GM21529 (cell line): ENCODE measurements around the gene ZBTB7C.

Experiments
- ATAC-seq: cut with Tn5 transposase; IDR thresholded peaks from one replicate; pipeline ENCODE4 v1.9.1; 2021; ENCODE audit not compliant: unreplicated experiment

Gene ZBTB7C

DNA sequence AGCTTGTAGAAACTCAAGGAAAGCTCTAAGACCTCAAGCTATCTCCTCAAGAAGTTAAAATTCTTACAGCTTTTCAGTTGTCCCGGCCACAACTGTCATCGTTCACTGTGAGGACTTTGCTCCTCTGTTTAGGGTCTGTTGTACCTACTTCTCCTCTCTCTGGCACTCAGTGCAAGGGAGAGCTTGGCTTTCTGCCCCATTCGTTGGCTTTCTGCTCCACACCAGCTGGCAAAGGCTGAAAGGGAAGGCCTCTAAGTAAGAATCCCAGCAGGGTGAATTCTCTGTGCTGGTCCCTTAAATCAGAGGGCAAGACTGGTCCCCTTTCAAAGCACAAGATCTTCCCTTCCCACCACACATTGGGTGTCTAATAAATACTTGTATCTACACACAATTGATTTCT lies 17.3 kb downstream of the ZBTB7C start:
- ATAC-seq, result no peak

DNA sequence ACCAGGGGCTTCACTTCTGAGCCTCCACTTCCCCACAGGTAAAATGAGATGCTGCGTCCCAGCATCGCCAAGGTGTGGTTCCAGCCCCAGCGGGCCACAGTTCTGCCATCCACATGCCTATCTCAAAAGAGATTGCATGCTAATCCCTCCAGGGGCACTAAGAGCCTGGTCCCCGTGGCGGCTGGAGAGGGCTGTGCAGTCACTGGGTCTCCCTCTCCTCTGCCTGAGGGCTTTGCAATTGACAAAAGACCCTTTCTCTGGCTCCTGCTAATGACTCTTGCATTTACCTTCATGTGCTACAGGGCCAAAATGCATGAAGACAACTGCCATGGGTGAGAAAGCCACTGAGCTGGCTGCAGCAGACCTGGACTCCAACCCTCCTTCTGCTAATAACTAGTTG lies 18.5 kb downstream of the ZBTB7C start:
- ATAC-seq, result no peak

DNA sequence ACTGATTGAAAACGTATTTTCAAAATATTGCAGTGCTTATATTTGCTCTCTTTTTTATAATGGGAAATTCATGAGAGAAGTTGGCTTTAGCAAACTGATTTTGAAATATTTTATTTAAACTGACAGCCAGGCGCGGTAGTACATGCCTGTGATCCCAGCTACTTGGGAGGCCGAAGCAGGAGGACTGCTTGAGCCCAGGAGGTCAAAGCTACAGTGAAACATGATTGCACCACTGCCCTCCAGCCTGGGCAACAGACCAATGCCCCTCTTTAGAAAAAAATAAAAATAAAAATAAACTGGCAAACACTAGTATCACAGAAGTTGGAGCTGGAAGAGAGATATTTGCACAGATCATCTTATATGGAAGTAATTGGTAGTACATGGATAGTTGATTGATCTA lies 20.7 kb downstream of the ZBTB7C start:
- ATAC-seq, result no peak

DNA sequence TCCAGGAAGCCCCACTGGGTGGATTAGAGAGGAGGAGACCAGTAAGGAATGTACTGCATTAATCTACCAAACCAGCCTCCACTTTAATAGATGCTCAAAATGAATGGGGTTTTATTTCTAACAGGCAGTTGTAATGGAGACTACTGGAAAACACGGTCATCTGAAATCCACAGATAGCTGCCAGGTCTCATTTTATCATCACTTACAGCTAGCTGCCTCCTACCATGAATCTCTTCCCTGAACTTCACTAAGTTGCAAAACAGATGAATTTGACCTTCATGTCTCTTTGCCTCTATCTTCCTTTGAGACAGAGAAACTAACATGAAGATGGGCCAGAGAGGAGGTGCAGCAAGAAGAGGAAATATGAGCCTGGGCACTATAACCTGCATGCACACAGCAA lies 21.9 kb downstream of the ZBTB7C start:
- no peak for ATAC-seq

DNA sequence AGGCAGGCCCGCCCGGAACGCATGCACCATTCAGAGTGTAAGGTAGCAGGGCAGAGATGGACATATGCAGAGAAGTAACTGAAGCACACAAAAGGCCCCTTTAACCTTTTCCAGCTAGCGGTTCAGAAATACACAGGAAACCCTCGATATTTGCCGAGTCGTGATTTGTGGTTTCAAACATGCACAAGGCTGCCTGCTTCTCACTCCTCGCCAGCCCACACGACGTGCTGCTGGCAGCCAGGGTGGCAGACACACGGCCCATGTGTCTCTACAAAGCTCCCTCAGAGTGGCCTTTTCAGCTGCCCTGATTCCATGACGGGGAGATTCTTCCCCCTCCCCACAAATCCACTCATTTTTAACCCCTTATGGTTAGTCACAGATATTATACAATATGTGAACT lies 23.6 kb downstream of the ZBTB7C start:
- ATAC-seq, result no peak

DNA sequence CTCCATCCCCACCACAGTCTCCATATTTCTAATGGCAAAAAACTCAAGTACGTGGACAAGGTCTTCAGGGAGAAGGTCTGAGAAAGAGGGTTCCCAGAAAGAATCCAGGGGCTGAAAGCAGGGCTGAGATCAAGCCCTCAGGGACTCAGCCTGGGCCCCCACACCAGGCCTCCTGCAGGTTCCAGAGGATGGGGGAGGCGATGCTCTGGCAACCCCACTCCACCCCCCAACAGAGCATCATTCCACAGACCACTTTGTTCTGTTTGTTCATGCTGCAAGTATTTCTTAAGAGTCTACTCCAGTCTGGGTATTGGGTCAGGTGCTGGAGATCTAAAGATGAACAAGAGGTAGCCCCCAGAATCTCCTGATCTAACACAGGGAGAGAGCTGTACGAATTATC lies 32.2 kb downstream of the ZBTB7C start:
- ATAC-seq, result no peak

DNA sequence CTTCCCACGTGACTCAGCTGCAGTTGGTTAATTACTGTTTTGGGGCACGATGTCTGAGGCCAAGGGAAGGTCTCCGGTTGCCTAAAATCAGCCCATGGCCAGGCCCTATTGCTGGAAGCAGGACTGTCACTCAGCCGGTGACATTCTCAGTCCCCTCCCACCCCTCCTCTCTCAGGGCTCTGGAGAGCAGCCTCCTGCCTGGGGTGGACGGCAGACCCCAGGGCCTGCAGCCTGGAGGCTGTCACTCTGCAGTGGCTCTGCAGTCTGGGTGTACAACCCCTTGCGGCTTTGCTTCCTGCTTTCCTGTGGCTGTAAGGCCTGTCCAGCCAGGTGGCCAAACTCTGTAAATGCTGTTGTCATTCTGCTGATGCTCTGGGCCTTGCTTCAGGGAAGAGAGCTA lies 32.8 kb downstream of the ZBTB7C start:
- no peak for ATAC-seq

DNA sequence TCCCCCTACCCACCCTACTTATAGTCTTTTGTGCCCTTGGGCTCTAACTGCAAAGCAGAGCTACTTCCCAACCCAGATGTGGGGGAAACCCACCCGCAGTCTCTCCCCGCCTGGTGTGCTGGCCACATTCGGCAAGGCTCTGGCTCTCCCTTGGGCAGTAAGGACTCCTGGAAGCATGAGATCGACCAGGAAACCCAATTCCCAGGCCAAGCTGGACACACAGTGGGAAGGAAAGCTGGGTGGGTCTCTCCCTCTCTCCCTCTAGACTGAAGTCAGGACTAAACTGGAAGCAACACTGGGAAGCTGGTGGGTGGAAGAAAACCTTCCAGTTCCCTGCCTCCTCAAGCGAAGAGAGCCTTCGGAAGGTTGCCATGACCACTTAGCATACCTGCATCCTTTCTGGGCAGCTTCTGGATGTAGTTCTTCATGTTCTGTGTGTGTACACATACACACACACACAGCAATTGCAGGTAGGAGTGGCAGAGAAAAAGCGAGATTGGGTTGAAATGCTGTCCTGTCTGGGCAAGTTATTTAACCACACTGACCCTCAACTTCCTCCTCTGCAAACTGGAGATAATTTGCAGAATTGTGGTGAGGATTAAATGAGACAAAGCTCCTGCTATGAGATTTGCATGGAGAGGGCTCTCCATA lies 33.9 kb downstream of the ZBTB7C start:
- no peak for ATAC-seq

DNA sequence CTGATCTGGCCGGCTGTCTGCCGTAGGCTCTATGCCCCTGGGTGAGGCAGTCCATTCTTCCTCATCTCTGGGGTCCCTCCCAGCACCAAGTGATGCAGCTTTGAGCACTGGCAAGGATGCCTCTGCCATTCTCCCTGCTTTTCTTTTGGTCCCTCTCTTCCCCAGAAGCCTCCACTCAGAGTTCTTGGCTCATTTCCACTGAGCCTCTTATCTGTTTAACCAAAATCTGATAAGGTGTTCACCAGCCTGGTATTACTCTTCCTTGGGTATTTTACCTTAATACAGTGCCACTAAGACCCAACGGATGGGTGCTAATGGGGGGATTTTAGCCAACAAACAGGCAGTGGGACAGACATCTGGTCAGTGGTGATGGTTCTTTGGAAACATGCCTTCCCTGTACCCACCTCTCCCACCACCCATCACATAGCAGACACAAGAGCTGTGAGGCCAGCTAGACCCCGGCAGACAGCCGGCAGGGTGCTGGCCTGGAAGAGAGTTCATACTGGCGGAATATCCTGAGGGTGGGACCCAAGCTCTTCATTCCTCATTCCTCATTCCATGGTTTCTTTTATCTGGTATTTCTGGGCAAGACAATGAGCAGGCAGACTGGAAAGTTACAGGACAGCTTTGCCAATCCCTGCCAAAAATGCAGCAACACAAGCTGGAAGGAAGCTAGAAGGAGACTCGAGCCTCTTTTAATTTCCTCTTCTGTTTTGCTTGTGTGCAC lies 34.6 kb downstream of the ZBTB7C start:
- ATAC-seq, result no peak

DNA sequence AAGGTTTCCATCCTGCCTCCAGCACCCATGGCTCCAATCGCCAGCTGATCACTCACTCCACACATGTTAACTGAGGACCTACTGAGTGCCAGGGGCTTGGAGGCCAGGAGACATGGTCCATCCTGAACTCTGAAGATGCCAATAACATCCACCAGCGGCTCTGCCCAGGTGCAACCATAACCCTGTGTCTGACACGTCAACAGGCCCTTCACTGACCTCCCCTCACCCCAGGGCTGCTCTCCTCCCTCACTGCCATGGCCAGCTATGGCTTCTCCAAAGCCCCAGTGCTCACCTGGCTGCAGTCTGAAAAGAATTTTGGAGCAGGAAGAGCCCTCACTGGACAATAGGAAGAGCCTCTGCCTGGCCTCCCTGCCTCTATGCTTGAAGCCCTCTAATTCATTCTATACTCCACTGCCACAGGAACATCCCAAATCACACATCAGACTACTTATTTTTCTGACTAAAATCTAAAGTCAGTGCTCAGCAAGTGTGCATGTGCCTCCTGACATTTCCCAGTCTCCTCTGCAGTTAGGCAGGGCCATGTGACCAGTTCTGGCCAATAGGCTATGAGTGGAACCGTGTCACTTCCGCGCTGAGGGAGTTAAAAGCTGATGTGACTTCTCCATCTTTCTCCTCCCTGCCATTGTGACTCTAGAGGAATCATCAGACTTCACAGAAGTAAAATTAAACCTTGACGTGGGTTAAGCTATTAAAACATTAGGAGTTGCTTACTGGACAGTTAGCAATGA lies 37.2 kb downstream of the ZBTB7C start:
- ATAC-seq, result no peak

DNA sequence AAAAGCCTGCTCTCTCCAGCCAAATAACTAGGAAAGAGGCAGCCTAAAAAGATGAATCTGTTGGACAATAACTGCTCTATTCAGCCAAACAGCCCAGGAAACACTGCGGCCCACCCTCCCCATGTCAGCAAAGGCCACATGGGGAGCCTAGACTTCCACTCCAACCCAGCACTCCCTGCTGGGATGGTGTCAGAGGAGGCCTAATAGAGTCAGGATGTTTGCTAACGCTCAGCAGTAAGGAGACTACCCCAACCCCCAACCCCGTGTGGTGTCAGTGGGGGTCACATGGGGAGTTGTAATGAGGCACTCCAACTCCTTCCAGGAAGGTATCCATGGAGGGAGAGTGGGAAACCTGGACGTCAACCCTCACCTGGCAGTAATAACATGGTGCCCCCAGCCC lies 41.6 kb downstream of the ZBTB7C start:
- no peak for ATAC-seq

DNA sequence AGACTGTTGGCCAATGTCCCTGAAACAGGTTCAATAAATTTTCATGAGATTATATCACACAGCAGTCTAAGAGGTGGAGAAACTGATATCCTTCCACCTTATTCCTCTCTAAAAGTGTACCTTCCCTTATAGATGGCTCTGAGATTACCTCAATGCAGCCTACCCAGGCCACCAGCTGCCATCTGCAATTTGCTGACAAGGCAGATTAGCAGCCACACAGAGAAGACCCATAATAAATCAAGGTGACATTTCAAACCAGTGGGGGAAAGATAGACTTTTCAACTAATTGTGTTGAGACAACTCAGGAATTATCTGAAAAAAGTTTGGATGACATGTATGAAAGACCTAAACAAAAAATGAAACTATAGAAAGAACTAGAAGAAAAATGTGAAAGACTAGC lies 43.2 kb downstream of the ZBTB7C start:
- no peak for ATAC-seq

DNA sequence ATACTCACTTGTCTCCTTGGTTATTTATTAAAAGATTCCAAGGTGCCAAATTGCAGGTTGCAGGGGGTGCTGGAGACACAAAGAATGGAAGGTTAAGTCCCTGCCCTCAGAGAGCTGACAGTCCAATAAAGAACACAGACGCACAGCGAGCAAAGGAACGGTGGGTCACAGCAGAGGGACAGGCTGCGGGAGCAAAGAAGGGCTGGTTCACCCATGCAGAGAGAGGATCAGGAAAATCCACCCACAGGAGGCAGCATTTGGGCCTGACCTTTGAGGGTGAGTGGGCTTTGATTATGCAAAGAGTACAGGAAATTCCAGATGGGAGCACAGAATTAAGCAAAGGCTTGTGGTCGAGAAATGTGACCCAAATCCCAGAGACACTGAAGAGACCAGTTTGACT lies 45.0 kb downstream of the ZBTB7C start:
- ATAC-seq, result no peak

DNA sequence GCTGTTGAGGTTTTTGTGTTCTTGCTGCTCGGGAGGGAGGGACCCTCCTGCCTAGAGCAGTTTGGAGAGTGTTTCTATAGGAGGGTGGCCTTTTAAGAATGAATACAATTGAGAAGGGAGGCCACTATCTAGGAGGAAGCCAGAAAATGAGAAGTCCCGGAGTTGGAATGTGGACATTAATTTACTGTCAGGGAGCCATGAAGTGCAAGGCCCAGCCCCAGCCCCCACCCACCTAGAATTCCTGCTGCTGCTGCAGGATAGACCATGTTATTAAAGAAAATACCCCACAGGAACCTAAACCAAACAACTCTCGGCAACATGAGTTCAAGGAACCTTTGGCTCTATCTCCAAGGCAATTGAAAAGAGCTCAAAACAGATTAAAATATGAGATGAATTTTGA lies 46.0 kb downstream of the ZBTB7C start:
- no peak for ATAC-seq

DNA sequence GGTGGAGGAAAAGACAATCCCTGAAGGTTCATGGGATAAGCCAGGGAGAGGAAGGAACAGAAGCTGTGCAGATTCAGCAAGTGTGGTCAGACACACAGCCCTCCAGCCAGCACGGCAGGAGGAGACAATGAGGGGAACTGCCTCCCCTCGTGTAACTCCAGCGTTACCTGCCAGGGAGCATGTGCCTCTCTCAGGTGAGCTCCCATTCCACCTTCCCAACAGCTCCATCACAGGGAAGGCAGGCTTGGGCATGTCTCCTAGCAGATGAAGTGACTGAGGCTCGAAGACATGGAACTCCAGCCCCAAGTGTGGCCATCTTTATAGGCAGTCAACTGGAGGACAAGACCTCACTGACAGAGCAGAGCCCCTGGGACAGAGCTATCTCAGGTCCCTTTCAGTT lies 47.4 kb downstream of the ZBTB7C start:
- ATAC-seq, result no peak

DNA sequence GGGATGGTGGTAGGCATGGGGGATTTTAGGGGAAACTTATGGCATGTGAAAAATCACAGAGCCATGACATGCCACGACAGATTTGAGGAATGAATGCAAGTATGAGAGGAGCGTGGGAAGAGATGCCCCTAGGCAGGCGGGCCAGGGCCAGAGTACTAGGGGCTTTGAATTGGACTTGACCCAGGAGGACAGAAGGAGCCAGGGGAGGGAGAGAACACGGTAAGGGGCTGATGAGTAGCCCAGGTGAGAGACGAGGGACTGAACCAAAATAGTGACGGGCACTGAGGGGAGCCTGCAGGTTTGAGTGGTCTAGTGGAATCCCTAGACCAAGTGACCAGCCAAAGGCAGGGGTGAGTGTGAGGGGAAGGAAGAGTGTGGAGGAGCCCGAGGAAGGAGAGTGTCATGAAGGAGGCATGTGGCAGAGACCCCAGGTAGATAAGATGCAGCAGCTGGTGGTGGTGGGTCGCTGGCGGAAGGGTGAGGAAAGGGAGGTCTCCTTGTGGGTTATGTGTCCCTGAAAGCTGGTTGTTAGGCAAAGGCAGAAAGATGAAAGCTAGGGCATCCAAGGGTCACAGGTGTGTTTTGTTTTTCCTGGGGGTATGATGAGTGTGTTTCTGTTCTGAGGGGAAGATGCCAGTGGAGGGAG lies 48.7 kb downstream of the ZBTB7C start:
- ATAC-seq, result no peak

DNA sequence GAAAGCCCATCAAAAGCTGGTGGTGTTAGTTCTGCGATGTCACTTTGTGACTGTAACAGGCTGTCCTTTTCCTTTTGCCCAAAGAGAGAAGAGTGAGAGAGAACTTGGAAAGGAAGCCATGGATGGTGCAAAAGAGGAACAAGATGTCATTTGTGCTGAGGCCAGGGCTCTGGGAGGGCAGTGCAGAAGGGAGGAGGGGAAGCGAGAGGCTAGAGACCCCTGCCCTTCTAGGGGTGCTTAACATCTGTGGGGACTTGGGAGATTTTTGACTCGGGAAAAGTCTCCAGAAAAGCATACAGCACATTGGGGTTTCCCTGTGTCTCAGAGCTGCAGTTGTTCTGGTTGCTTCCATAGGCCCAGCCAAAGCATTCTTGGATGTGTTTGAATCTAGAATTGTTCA lies 49.6 kb downstream of the ZBTB7C start:
- no peak for ATAC-seq

DNA sequence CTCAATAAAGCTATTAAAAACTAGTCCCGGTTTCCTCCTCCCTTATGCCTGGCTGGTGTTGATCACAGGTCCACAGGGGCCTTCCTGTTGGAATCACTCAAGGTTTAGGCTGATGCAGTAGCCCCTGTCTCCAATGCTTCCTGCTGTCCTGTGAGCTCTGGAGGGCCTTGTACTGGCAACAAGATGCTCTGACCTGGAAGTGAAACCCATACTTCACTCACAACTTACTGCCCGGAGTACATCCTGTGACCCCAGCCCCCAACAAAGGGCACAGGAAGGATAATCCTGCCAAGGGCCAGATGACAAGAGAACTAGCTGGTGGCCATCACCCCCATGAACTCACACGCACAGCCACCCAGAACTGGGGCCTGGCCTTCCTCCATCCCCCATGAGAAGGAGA lies 50.3 kb downstream of the ZBTB7C start:
- ATAC-seq, result no peak

DNA sequence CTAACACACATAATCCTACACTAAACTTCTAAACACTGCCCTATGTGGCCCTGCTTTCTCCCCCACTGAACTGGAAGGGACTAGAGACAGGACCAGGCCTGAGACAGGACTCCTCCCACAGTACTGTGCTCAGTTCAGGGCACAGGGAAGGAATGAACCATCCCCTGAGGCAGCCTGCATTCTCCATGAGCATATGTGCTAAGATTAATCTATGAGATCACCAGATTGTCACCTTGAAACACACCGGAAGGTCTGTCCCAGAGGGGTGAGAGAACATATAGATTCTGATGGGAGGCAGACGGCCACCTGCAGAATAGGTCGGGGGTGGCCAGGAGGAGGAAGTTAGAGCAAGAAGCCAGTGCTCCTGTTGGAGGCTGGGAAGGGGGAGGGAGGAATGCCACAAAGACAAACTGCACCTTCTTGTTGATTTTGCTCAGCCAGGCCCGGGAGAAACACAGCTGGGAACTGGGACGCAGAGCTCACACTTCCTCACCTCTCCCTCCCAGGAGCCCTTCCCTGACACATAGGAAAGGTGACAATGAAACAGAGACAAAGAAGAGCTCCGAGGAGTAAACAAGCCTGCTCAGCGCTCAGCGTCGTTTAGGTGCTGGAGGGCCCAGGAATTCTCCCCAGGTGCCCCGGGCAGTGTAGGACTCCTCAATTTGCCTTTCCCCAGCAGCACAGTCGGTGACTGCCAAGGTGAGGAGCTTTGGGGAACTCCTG lies 52.1 kb downstream of the ZBTB7C start:
- ATAC-seq, result no peak

DNA sequence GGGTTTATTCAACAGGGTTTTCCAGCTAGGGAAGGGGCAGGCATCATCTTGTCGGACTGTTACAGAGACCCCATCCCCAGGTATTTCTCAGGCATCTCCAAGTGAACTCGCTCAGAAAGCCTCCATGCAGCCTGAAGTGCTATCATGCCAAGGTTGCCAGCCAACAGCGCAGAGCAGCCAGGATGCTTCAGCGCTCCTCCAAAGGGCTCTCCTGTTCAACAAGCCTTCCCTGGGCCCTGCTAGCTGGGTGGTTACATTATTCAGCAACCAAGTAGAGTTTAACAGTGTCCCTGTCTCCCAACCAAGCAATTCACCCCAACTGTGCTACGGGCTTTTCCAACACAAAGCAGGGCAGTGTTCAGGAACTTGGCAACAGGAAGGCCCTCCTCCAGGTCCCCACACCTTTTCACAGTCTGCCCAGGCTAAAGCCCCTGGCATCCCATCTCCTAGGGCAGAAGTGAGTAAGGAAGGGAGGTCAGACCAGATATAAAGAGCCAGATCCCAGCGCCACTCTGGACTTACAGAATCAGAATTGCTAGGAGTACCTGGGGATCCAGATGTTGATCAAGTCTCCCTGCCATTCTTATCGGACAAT lies 52.9 kb downstream of the ZBTB7C start:
- no peak for ATAC-seq
